Measurements from ENCODE around the gene OXA1L.

Gene OXA1L

DNA sequence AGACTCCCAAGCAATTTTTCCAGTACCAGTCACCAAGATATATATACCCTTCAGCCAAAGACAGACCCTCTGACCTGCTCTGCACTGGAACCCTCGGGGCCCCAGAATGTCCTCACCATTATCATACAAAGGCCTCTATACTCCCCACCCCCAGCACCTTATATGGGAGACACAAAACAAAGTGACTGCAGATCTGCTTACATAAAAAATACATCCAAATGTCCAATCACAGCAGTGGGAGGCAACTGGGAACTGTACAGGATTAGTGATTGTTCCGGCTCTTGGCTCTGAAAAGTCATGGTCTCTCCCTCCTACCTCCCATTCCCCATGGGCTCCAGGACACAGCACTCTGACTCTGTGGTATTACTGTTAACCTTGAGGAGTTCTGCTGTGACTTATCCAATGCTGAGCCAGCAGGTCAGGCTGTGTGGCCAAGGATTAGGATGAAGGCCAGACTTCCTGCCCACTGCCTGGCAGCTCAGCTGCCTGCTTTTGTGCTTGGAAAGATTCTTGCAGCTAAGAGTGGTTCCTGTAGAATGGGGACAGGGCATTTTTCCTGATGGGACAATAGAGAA, 13.7 kb downstream of the OXA1L start:
- no peak for TF ChIP-seq GABPA (IDR thresholded peaks at IDR 0.05; ENCODE audit: low read depth)
- TF ChIP-seq SPI1 (IDR thresholded peaks at IDR 0.05; ENCODE audit: borderline replicate concordance, low read depth) = no peak
- no peak for TF ChIP-seq POLR2AphosphoS5 (IDR thresholded peaks at IDR 0.05; ENCODE audit: low read depth)
- TF ChIP-seq, protein P1, sequence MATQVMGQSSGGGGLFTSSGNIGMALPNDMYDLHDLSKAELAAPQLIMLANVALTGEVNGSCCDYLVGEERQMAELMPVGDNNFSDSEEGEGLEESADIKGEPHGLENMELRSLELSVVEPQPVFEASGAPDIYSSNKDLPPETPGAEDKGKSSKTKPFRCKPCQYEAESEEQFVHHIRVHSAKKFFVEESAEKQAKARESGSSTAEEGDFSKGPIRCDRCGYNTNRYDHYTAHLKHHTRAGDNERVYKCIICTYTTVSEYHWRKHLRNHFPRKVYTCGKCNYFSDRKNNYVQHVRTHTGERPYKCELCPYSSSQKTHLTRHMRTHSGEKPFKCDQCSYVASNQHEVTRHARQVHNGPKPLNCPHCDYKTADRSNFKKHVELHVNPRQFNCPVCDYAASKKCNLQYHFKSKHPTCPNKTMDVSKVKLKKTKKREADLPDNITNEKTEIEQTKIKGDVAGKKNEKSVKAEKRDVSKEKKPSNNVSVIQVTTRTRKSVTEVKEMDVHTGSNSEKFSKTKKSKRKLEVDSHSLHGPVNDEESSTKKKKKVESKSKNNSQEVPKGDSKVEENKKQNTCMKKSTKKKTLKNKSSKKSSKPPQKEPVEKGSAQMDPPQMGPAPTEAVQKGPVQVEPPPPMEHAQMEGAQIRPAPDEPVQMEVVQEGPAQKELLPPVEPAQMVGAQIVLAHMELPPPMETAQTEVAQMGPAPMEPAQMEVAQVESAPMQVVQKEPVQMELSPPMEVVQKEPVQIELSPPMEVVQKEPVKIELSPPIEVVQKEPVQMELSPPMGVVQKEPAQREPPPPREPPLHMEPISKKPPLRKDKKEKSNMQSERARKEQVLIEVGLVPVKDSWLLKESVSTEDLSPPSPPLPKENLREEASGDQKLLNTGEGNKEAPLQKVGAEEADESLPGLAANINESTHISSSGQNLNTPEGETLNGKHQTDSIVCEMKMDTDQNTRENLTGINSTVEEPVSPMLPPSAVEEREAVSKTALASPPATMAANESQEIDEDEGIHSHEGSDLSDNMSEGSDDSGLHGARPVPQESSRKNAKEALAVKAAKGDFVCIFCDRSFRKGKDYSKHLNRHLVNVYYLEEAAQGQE (IDR thresholded peaks at IDR 0.05; ENCODE audit: insufficient replicate concordance, low read depth) = no peak
- TF ChIP-seq, protein P2, sequence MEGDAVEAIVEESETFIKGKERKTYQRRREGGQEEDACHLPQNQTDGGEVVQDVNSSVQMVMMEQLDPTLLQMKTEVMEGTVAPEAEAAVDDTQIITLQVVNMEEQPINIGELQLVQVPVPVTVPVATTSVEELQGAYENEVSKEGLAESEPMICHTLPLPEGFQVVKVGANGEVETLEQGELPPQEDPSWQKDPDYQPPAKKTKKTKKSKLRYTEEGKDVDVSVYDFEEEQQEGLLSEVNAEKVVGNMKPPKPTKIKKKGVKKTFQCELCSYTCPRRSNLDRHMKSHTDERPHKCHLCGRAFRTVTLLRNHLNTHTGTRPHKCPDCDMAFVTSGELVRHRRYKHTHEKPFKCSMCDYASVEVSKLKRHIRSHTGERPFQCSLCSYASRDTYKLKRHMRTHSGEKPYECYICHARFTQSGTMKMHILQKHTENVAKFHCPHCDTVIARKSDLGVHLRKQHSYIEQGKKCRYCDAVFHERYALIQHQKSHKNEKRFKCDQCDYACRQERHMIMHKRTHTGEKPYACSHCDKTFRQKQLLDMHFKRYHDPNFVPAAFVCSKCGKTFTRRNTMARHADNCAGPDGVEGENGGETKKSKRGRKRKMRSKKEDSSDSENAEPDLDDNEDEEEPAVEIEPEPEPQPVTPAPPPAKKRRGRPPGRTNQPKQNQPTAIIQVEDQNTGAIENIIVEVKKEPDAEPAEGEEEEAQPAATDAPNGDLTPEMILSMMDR (IDR thresholded peaks at IDR 0.05; ENCODE audit: insufficient read depth, low read length) = no peak
- no peak for DNase-seq (ENCODE audit: low read depth in 1 of 2, low spot score in 1 of 2)
- no peak overlapping the region for H3K4me3 ChIP-seq (replicated peaks; ENCODE audit: insufficient read depth, low read length)
- no peaks in the 10 kb centered on the region for H3K27me3 ChIP-seq (ENCODE audit: insufficient read depth, poor library complexity, severe bottlenecking)
- no peak overlapping the region for H3K27ac ChIP-seq (replicated peaks)

DNA sequence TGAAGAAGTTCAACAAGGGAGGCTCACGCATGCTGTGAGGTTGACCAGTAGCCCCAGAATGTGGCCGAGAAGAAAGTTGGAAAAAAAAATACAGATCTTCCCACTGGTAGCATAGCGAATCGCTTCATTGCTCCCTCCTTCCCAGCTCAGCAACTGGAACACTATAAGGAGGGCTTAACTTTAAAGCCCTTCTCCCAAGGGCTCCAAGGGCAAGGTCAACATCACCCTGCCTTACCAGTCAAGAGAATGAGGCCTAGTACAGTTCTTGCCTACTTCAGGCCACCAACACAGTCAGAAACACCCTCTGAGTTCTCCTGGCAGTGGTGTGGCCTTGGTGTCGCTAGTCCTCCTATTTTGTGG, 14.4 kb downstream of the OXA1L start:
- Histone ChIP-seq H3K27ac (replicated peaks) (no peak overlapping the region), H3K27me3 (ENCODE audit: insufficient read depth, poor library complexity, severe bottlenecking) (no peaks in the 10 kb centered on the region), H3K4me3 (replicated peaks; ENCODE audit: insufficient read depth, low read length) (no peak overlapping the region)
- TF ChIP-seq GABPA (IDR thresholded peaks at IDR 0.05; ENCODE audit: low read depth) = no peak
- no peak for TF ChIP-seq SPI1 (IDR thresholded peaks at IDR 0.05; ENCODE audit: borderline replicate concordance, low read depth)
- TF ChIP-seq POLR2AphosphoS5 (IDR thresholded peaks at IDR 0.05; ENCODE audit: low read depth) = no peak
- TF ChIP-seq, protein P1 (IDR thresholded peaks at IDR 0.05; ENCODE audit: insufficient replicate concordance, low read depth) = no peak
- TF ChIP-seq, protein P2 (IDR thresholded peaks at IDR 0.05; ENCODE audit: insufficient read depth, low read length) = no peak
- no peak for DNase-seq (ENCODE audit: low read depth in 1 of 2, low spot score in 1 of 2)

DNA sequence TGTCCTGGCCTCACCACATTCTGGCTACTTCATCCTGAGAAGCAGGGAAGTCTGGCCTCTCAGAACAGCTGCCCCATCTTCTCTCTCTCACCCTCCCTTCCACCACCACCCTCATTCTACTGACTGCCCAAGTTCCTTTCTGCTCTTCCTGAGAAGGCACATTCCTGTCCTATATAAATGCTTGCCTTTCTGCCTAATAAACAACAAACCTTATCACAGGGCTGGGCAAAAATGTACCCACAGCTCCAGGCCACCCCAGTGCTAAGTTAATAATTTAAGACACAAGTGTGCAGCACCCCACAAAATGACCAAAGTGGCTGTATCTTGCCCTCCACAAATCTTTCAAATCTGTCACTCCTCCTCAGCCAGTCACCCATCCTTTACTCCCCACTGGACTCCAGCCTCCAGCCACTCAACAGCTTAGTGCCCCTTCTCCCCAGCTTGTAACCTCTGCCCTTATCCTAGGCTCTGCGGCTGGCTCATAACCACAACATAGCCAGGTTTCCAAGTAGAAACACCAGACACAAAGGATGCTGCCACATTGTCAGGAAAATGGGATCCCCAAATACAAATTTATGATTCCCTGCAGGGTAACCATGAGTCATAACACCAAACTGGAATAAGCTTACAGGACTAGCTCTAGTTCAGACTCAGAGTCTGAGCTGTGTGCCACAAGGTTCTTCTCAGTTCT, 15.0 kb downstream of the OXA1L start:
- DNase-seq (ENCODE audit: low read depth in 1 of 2, low spot score in 1 of 2) = peak in 1 of 2 experiments; percentile 28
- no peak for TF ChIP-seq GABPA (IDR thresholded peaks at IDR 0.05; ENCODE audit: low read depth)
- no peak for TF ChIP-seq SPI1 (IDR thresholded peaks at IDR 0.05; ENCODE audit: borderline replicate concordance, low read depth)
- TF ChIP-seq POLR2AphosphoS5 (IDR thresholded peaks at IDR 0.05; ENCODE audit: low read depth) = no peak
- TF ChIP-seq, protein P2 (IDR thresholded peaks at IDR 0.05; ENCODE audit: insufficient read depth, low read length) = no peak
- TF ChIP-seq, protein P1 (IDR thresholded peaks at IDR 0.05; ENCODE audit: insufficient replicate concordance, low read depth) = no peak
- no peak overlapping the region for H3K27ac ChIP-seq (replicated peaks)
- no peak overlapping the region for H3K4me3 ChIP-seq (replicated peaks; ENCODE audit: insufficient read depth, low read length)
- no peaks in the 10 kb centered on the region for H3K27me3 ChIP-seq (ENCODE audit: insufficient read depth, poor library complexity, severe bottlenecking)
